ENCODE measurements around the gene SMG5. TPM values are rescaled to one million over a fixed set of nuclear protein-coding genes. Genes with fewer than 3 reads are reported as not detected.

The SMG5 gene
- polyA plus RNA-seq, 3 donors, result 4.4 to 72.4 (median 7.0) TPM

DNA sequence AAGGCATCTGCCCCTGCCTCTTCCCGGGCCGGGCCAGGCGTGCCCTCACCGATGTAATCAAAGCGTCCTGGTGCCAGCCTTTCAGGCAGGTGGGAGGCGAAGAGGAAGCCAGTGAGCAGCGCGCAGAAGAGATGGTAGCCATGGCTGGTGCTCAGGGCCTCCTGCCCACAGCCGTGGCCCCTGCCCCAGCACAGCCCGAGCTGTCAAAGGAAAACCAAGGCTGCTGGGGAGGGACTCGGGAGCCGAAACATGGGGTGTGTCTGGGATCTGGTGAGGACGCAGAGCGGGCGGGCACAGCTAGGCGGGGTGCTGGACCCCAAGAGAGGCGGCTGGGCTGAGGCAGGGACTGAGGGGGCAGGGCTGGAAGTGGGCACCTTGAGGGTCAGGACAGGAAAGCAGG lies 37.9 kb downstream of the SMG5 start:
- Histone ChIP-seq H3K4me1 (ENCODE audit: control insufficient read depth in 1 of 2, insufficient read depth in 2 of 2, low read length in 2 of 2) (peaks cover 9 to 14% of the 10 kb centered on the region in 2 donors), H4K20me1 (ENCODE audit: insufficient read depth, low read length) (peaks cover 33% of the 10 kb centered on the region), H3K9me3 (replicated peaks in 1 of 2; ENCODE audit: control insufficient read depth in 1 of 2, insufficient read depth in 1 of 2, low read length in 2 of 2) (peaks cover 0 to 12% of the 10 kb centered on the region in 2 donors), H3K4me3 (replicated peaks in 1 of 3; ENCODE audit: low read depth in 2 of 3, low read length in 3 of 3) (no peak overlapping the region), H3K9ac (ENCODE audit: insufficient read depth, low read length, poor library complexity, severe bottlenecking) (no peak overlapping the region), H3K79me2 (ENCODE audit: insufficient read depth, low read length) (no peaks in the 10 kb centered on the region), H3K27ac (ENCODE audit: low read depth in 1 of 2, low read length in 2 of 2) (no peak overlapping the region), H3K27me3 (ENCODE audit: control insufficient read depth in 2 of 2, insufficient read depth in 2 of 2, low read length in 2 of 2) (peaks cover 10 to 31% of the 10 kb centered on the region in 2 donors), H2AFZ (ENCODE audit: insufficient read depth, low read depth, low read length, poor library complexity, severe bottlenecking) (no peak overlapping the region), H3K36me3 (replicated peaks in 1 of 2; ENCODE audit: control insufficient read depth in 1 of 2, insufficient read depth in 2 of 2, low read length in 2 of 2) (peaks cover 15 to 23% of the 10 kb centered on the region in 2 donors), H3K4me2 (replicated peaks; ENCODE audit: extremely low read depth, low read length, poor library complexity, severe bottlenecking) (no peak overlapping the region)
- WGBS (ENCODE audit: insufficient coverage), result 94% methylated on average over 17 of the region's 17 CpGs
- peaks cover 21 to 40% (median 35%) of the 10 kb centered on the region in 3 donors for H3K27me3 Mint-ChIP-seq (ENCODE audit: low read depth in 3 of 3)
- H3K4me3 Mint-ChIP-seq, result peak overlapping the region in 1 of 2 donors; percentile 90
- H3K27ac Mint-ChIP-seq, result no peak overlapping the region
- TF ChIP-seq, protein P1, sequence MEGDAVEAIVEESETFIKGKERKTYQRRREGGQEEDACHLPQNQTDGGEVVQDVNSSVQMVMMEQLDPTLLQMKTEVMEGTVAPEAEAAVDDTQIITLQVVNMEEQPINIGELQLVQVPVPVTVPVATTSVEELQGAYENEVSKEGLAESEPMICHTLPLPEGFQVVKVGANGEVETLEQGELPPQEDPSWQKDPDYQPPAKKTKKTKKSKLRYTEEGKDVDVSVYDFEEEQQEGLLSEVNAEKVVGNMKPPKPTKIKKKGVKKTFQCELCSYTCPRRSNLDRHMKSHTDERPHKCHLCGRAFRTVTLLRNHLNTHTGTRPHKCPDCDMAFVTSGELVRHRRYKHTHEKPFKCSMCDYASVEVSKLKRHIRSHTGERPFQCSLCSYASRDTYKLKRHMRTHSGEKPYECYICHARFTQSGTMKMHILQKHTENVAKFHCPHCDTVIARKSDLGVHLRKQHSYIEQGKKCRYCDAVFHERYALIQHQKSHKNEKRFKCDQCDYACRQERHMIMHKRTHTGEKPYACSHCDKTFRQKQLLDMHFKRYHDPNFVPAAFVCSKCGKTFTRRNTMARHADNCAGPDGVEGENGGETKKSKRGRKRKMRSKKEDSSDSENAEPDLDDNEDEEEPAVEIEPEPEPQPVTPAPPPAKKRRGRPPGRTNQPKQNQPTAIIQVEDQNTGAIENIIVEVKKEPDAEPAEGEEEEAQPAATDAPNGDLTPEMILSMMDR (IDR thresholded peaks at IDR 0.05), result no peak
- DNase-seq, result no peak
- peaks cover 14% of the 10 kb centered on the region for H3K4me1 Mint-ChIP-seq
- peaks cover 0 to 9% (median 0%) of the 10 kb centered on the region in 7 donors for H3K9me3 Mint-ChIP-seq
- H3K36me3 Mint-ChIP-seq, result peaks cover 29 to 35% of the 10 kb centered on the region in 2 donors
- intact Hi-C loops (cut with micrococcal nuclease), result no loop called here

DNA sequence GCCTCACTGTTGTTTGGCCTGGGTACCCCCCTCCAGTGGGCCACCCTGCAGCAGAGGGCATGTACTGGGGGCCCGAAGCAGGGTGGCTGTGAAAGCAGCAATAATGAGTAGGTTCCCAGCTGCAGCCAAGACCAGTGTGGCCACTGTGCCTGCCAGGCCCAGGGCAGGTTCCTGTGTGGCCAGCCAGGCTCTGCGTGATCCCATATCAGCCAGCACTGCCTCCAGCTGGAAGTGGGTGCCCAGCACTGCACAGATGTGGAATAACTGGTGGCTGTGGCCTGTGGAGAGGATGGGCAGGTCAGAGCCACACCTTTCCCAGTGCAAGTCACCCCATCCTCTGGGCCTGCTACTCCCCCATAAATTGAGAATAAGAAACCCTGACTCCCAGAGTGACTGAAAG lies 38.5 kb downstream of the SMG5 start:
- H3K9me3 Mint-ChIP-seq, result peaks cover 0 to 9% (median 0%) of the 10 kb centered on the region in 7 donors
- TF ChIP-seq, protein P1 (IDR thresholded peaks at IDR 0.05), result no peak
- intact Hi-C loops (cut with micrococcal nuclease), result no loop called here

More for the DNA sequence above, 38.5 kb downstream of the SMG5 start:
- H3K79me2 ChIP-seq (ENCODE audit: insufficient read depth, low read length), result no peaks in the 10 kb centered on the region
- DNase-seq, result no peak
- no peak overlapping the region for H3K4me2 ChIP-seq (replicated peaks; ENCODE audit: extremely low read depth, low read length, poor library complexity, severe bottlenecking)
- no peak overlapping the region for H3K9ac ChIP-seq (ENCODE audit: insufficient read depth, low read length, poor library complexity, severe bottlenecking)
- H3K27me3 ChIP-seq (ENCODE audit: control insufficient read depth in 2 of 2, insufficient read depth in 2 of 2, low read length in 2 of 2), result peaks cover 10 to 31% of the 10 kb centered on the region in 2 donors
- no peak overlapping the region for H3K4me3 ChIP-seq (replicated peaks in 1 of 3; ENCODE audit: low read depth in 2 of 3, low read length in 3 of 3)
- Mint-ChIP-seq H3K4me1 (peaks cover 14% of the 10 kb centered on the region), H3K4me3 (no peak overlapping the region), H3K27me3 (ENCODE audit: low read depth in 3 of 3) (peaks cover 21 to 40% (median 35%) of the 10 kb centered on the region in 3 donors), H3K36me3 (peaks cover 28 to 35% of the 10 kb centered on the region in 2 donors), H3K27ac (no peak overlapping the region)
- H3K27ac ChIP-seq (ENCODE audit: low read depth in 1 of 2, low read length in 2 of 2), result no peak overlapping the region
- peaks cover 9 to 14% of the 10 kb centered on the region in 2 donors for H3K4me1 ChIP-seq (ENCODE audit: control insufficient read depth in 1 of 2, insufficient read depth in 2 of 2, low read length in 2 of 2)
- peaks cover 28% of the 10 kb centered on the region for H4K20me1 ChIP-seq (ENCODE audit: insufficient read depth, low read length)
- H3K36me3 ChIP-seq (replicated peaks in 1 of 2; ENCODE audit: control insufficient read depth in 1 of 2, insufficient read depth in 2 of 2, low read length in 2 of 2), result peaks cover 16 to 23% of the 10 kb centered on the region in 2 donors
- peaks cover 0 to 12% of the 10 kb centered on the region in 2 donors for H3K9me3 ChIP-seq (replicated peaks in 1 of 2; ENCODE audit: control insufficient read depth in 1 of 2, insufficient read depth in 1 of 2, low read length in 2 of 2)
- 100% methylated on average over 1 of the region's 2 CpGs for WGBS (ENCODE audit: insufficient coverage)
- no peak overlapping the region for H2AFZ ChIP-seq (ENCODE audit: insufficient read depth, low read depth, low read length, poor library complexity, severe bottlenecking)

Measured in CD14-positive monocyte (primary cell).